GM12892 (cell line): Measurements from ENCODE around the gene MTPN.

Experiments used
- POLR2A ChIP-seq: IDR thresholded peaks from 2 replicates; pipeline ENCODE4 v1.6.1; 2011; ENCODE audit warnings: low read depth, low read length, control low read depth
- POLR2AphosphoS5 ChIP-seq: IDR thresholded peaks from 2 replicates; pipeline ENCODE4 v1.6.1; 2011; ENCODE audit warnings: low read depth, low read length, control low read depth
- TAF1 ChIP-seq: IDR thresholded peaks from 2 replicates; pipeline ENCODE4 v1.6.1; 2011; ENCODE audit warnings: low read depth, mild to moderate bottlenecking, control low read depth, low read length, borderline replicate concordance

GRCh38 chr7:135928136-135928535, 49.0 kb downstream of the MTPN start:
- TF ChIP-seq POLR2AphosphoS5 (no peak), POLR2A (no peak), TAF1 (no peak)
